Mucosa of stomach (tissue), 1 donor: ENCODE data around the gene BCL2.

Experiments used
- H3K27me3 ChIP-seq: one replicate; pipeline ENCODE4 v1.7.0; 2013; ENCODE audit warnings: mild to moderate bottlenecking, low read length; ENCODE audit not compliant: control insufficient read depth, insufficient read depth
- H3K36me3 ChIP-seq: one replicate; pipeline ENCODE4 v1.7.0; 2013; ENCODE audit warnings: low read length; ENCODE audit not compliant: control insufficient read depth, insufficient read depth
- H3K4me1 ChIP-seq: one replicate; pipeline ENCODE4 v1.7.0; 2013; ENCODE audit warnings: mild to moderate bottlenecking, low read length; ENCODE audit not compliant: control insufficient read depth, insufficient read depth
- H3K4me3 ChIP-seq: one replicate; pipeline ENCODE4 v1.7.0; 2013; ENCODE audit warnings: low read length
- H3K9ac ChIP-seq: one replicate; pipeline ENCODE4 v1.7.0; 2013; ENCODE audit warnings: mild to moderate bottlenecking, low read length, moderate library complexity
- H3K9me3 ChIP-seq: one replicate; pipeline ENCODE4 v1.7.0; 2013; ENCODE audit warnings: mild to moderate bottlenecking, low read length, moderate library complexity; ENCODE audit not compliant: control insufficient read depth
- donor health status: Pancreatic carcinoma.

BCL2 gene

DNA sequence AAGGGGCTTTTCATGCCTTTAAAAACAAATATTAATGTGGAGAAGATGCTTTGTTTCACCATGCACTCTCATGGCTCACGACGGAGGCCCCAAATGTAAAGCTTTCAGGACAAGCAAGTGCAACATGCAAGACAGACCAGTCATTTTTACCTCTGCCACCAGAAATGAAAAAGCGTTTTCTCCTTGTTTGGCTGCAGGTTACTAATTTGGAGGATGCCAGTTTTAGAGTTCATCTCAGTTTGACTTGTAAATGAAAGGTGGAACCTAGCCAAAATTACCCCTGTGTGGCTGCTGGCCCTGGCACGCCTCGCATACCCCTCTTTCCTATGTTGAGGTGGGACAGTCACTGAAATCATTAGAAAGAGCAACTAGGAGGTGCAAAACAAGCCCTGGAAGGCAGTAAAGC is 138.6 kb downstream of the BCL2 start:
- no peak overlapping the region for H3K4me3 ChIP-seq
- H3K4me1 ChIP-seq: no peaks in the 10 kb centered on the region
- no peaks in the 10 kb centered on the region for H3K9me3 ChIP-seq
- no peak overlapping the region for H3K9ac ChIP-seq
- no peaks in the 10 kb centered on the region for H3K27me3 ChIP-seq
- H3K36me3 ChIP-seq: no peaks in the 10 kb centered on the region

DNA sequence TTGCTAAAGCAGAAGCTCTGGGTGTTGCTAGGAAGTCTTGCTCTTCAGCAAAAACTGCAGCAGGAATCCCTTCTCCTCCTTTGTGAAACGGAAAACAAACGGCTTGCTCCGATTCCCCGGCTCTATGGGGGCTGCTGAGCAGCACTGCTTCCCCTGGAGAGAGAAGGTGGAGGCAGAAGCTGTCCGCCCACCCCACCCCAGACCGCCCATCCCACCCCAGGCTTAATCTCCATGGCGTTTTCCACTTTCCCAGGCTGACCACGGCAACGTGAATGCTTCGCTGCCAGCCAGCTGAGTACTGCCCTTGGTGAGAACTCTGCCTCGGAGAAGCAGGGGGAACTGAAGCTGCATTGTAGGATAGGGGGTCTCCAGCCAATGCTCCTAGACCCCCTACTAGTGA is 139.2 kb downstream of the BCL2 start:
- Histone ChIP-seq H3K27me3 (no peaks in the 10 kb centered on the region), H3K4me1 (no peaks in the 10 kb centered on the region), H3K4me3 (no peak overlapping the region), H3K9me3 (no peaks in the 10 kb centered on the region), H3K36me3 (no peaks in the 10 kb centered on the region), H3K9ac (no peak overlapping the region)

DNA sequence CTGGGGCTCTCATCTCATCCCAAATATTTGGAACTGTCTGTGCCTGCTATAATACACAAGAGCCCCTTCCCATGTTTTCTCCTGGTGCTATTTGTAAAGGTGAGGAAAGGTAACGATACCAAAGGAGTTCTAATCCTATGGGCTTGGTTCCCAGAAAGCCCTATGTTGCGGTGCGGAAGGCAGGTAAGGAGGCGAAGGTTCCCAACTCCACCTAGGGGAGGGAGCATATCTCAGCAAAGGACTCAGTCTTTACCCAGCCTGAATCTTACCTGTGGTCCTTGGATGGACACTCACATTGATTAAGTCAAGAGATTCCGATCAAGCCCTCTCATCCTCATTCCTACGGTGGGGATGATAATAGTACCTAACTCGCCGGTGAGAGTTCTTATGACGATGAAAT is 140.1 kb downstream of the BCL2 start:
- H3K4me1 ChIP-seq: no peaks in the 10 kb centered on the region
- H3K27me3 ChIP-seq: no peaks in the 10 kb centered on the region
- no peak overlapping the region for H3K9ac ChIP-seq
- no peaks in the 10 kb centered on the region for H3K9me3 ChIP-seq
- no peaks in the 10 kb centered on the region for H3K36me3 ChIP-seq
- no peak overlapping the region for H3K4me3 ChIP-seq

DNA sequence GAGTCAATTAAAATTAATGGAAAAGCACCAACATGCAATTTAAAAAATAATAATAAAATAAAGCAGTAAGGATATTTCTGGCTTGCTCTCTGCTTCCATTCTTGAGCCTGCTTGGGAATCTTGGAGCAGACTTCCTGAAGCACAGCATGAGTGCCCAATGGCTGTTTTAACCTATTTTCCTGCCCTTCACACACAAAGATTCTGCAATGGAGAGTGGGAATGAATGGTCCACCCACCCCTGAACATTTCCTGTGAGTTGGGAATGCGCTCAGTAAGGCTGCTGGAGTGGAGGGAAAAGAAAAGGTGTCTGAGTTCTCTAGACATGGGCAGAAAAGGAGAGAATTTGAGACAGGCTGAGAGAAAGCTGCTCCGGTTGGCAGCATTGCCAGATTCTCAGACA is 140.6 kb downstream of the BCL2 start:
- H3K4me3 ChIP-seq: no peak overlapping the region

DNA sequence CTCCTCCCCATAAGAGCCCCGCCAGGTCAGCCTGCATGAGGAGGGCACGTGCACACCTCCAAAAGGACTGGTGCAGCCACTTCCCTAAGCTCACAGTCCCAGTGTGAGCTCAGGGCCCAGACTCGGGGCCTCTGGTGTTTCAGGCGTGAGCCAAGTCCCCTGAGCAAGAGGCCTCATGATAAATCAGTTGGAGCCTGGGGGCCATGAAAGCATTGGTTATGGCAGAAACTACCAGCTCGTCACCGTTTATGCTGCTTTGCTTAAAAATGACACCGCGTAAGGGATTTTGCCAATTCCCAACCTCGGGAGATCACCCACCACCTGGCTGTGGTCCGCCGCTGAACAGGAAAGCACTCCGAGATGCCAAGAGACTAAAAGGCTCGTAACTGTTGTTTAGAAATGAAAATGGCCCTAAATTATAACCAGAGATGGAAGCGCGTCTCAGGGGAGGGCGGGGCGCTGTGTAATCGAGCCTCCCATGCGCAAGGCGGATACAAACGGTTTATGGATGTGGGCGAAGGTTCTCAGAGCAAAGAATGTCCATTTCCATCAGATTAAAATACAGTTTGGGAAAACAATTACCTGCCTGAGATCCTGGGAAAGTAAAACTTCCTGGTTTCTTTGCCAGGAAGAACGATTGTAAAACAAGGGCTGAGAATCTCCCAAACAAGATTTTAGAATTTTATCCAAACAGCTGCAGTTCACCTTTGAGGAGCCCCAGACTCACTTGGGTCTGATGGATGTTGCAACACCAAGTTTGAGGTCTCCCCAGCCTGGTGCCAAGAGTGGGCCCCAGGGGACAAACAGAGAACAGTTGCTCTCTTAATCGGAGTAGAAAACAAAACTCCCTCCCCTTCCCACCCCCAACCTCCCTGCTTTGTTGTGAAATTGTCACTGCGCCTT is 141.4 kb downstream of the BCL2 start:
- H3K27me3 ChIP-seq: no peaks in the 10 kb centered on the region
- H3K4me1 ChIP-seq: no peaks in the 10 kb centered on the region
- H3K36me3 ChIP-seq: no peaks in the 10 kb centered on the region
- no peak overlapping the region for H3K9ac ChIP-seq
- H3K4me3 ChIP-seq: no peak overlapping the region
- H3K9me3 ChIP-seq: no peaks in the 10 kb centered on the region

More for the DNA sequence above, 140.6 kb downstream of the BCL2 start:
- Histone ChIP-seq H3K9ac (no peak overlapping the region), H3K9me3 (no peaks in the 10 kb centered on the region), H3K27me3 (no peaks in the 10 kb centered on the region), H3K4me1 (no peaks in the 10 kb centered on the region), H3K36me3 (no peaks in the 10 kb centered on the region)

DNA sequence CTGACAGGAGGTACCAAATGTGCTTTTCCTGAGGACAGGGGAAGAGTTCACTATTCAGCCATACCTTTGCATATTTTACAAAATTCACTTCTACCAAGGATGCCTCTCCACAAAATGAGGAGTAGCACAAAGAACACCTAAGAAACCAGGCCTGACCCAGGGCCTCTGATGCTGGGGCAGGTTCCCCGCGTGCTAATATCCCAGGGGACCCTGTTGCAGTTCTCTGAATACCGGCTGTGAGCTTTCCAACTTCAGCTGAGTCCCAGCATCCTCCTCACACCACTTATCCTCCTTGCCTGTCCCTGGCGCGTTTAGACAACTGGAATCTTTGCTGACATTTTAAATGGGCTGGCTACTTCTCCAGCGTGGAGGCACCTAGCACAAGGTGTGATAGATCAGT is 142.3 kb downstream of the BCL2 start:
- Histone ChIP-seq H3K4me1 (no peaks in the 10 kb centered on the region), H3K9ac (no peak overlapping the region), H3K9me3 (no peaks in the 10 kb centered on the region), H3K4me3 (no peak overlapping the region), H3K36me3 (no peaks in the 10 kb centered on the region), H3K27me3 (no peaks in the 10 kb centered on the region)

DNA sequence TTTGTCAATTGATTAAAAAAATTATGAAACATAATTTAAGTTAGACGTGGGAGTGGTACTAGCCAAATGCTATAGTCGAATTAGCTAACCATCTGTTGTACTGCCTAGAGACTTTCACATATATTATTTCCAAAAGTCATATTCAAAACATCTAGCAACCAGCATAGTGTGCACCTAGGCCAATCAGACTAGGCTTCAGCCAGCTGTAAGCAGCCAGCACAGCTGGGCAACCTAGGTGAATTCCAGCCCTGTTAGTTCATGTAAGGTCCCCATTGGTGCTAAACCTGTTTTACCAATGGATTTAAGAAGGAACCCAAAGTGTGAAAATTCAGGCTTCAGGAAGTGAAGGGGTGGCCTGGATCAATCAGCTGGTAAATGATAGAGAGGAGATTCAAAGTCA is 144.3 kb downstream of the BCL2 start:
- no peaks in the 10 kb centered on the region for H3K27me3 ChIP-seq
- H3K36me3 ChIP-seq: no peaks in the 10 kb centered on the region
- H3K4me1 ChIP-seq: no peaks in the 10 kb centered on the region
- H3K9me3 ChIP-seq: no peaks in the 10 kb centered on the region
- no peak overlapping the region for H3K9ac ChIP-seq
- no peak overlapping the region for H3K4me3 ChIP-seq

DNA sequence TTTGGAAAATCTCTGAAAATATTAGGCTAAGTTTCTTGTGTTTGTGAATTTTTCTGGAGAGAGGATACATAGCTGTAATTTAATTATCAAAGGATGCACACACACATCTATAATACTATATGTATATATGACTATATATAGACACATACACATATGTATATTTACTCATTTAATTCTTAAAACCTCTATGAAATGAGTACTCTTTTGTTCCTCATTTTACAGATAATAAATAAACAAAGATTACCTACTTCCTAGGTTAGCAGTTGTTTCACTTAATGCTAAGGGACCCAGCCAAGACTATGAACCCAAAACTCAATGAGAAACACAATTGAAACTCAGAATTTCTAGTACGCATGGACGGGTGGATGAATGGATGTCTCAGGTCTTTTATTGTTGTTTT is 145.6 kb downstream of the BCL2 start:
- Histone ChIP-seq H3K9ac (no peak overlapping the region), H3K27me3 (no peaks in the 10 kb centered on the region), H3K4me1 (no peaks in the 10 kb centered on the region), H3K4me3 (no peak overlapping the region), H3K9me3 (no peaks in the 10 kb centered on the region), H3K36me3 (no peaks in the 10 kb centered on the region)

DNA sequence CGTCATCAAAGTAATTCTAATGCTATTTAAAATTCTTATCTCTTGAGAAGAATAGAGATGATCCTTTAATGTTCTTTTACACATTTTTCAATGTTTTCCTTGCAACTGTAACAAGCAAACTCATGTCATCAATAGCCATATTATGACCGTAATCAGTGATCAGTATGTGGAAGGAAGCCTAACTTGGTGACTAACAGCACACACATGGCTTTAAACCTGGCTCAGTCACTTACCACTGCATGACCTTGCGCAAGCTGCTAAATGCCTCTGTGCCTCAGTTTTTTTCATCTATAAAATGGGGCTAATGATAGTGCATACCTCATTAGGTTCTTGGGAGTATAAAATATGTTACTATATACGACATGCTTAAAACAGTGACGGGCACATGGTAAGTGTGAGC is 149.7 kb downstream of the BCL2 start:
- Histone ChIP-seq H3K9ac (no peak overlapping the region), H3K9me3 (no peaks in the 10 kb centered on the region), H3K27me3 (no peaks in the 10 kb centered on the region), H3K4me3 (no peak overlapping the region), H3K36me3 (no peaks in the 10 kb centered on the region), H3K4me1 (no peaks in the 10 kb centered on the region)

DNA sequence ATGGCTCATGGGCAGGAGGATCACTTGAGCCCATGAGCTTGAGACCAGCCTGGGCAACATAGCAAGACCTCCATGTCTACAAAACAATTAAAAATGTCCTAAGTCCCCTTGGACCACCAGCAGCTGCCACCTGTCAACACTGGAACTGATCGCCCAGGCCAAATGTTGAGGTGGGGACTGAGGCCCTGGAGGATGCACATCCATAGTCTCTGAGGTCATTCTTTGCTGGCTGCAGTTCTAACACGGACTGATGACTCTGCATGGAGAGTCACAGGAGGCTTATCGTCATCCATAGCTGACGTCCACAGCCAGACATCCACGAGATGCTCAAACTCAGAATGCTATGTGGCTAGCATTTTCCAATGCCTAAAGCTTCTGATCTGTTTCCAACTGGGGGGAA is 151.3 kb downstream of the BCL2 start:
- Histone ChIP-seq H3K4me1 (no peaks in the 10 kb centered on the region), H3K9me3 (no peaks in the 10 kb centered on the region), H3K27me3 (no peaks in the 10 kb centered on the region), H3K9ac (no peak overlapping the region), H3K36me3 (no peaks in the 10 kb centered on the region), H3K4me3 (no peak overlapping the region)

DNA sequence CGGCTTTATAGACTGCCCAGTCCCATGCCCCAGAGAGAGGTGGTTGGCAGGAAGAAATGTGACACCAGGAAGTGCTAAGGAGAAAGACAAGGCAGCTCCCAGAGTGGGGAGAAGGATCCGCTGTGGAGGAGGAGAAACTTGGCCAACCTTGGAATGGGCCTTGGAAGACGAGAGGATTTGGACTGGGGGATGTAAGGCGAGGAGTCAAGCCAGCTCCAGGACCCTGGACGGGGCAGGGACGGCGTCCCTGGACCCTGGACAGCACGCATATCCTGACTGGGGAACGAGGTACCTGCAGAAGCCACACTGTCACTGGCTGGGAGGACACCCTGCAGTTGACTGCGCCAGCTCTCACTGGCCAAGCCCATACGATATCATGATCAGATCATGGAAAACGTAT is 153.4 kb downstream of the BCL2 start:
- H3K4me3 ChIP-seq: no peak overlapping the region
- no peaks in the 10 kb centered on the region for H3K9me3 ChIP-seq
- peaks cover 13% of the 10 kb centered on the region for H3K4me1 ChIP-seq
- no peaks in the 10 kb centered on the region for H3K36me3 ChIP-seq
- no peak overlapping the region for H3K9ac ChIP-seq
- no peaks in the 10 kb centered on the region for H3K27me3 ChIP-seq

DNA sequence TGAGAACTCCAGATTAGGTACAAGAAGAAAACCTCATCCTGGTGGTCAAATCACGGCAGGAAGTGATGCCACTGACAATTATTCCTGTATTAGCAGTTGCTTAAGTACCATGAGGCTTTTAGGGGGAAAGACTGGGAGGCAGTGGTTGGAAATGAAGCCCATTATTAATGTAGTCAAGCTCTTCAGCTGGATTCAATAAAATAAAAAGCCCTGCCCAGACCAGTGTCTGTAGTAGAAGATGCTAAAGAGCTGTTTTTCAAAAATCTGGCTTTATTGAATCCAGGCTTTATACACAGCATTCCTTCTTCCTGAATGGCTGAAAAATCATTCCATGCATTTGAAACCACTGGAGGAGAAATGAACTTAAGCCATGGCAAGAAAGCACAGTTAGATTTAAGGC is 155.2 kb downstream of the BCL2 start:
- Histone ChIP-seq H3K36me3 (no peaks in the 10 kb centered on the region), H3K27me3 (no peaks in the 10 kb centered on the region), H3K9ac (no peak overlapping the region), H3K9me3 (no peaks in the 10 kb centered on the region), H3K4me3 (no peak overlapping the region), H3K4me1 (peaks cover 13% of the 10 kb centered on the region)
